Liver (tissue), 9 donors: ENCODE data around the gene CGNL1. TPM values are rescaled to one million over a fixed set of nuclear protein-coding genes. Genes with fewer than 3 reads are reported as not detected.

Experiments used
- DNase-seq: peaks from one replicate; pipeline ENCODE4 v3.0.0-alpha.2; 2017; ENCODE audit warnings: low spot score
- H3K27ac ChIP-seq, 2 donors: one replicate each; pipeline ENCODE4 v1.7.0; 2013; ENCODE audit warnings: inconsistent platforms in 2 of 2, low read length in 2 of 2, control low read depth in 1 of 2, low read depth in 1 of 2, mild to moderate bottlenecking in 1 of 2
- H3K27me3 ChIP-seq, 4 donors: one replicate each; pipeline versions ENCODE4 v1.6.1 to v1.7.0; 2013; ENCODE audit warnings: low read length in 3 of 4, inconsistent platforms in 1 of 4, mild to moderate bottlenecking in 1 of 4, moderate library complexity in 1 of 4; ENCODE audit not compliant: control insufficient read depth in 4 of 4, insufficient read depth in 4 of 4
- H3K36me3 ChIP-seq, 4 donors: one replicate each; pipeline versions ENCODE4 v1.6.1 to v1.7.0; 2013; ENCODE audit warnings: low read length in 3 of 4, mild to moderate bottlenecking in 3 of 4, low read depth in 1 of 4, moderate library complexity in 1 of 4; ENCODE audit not compliant: control insufficient read depth in 4 of 4, insufficient read depth in 3 of 4
- H3K4me1 ChIP-seq, 4 donors: one replicate each; pipeline versions ENCODE4 v1.6.1 to v1.7.0; 2013; ENCODE audit warnings: low read length in 3 of 4, mild to moderate bottlenecking in 3 of 4, moderate library complexity in 1 of 4; ENCODE audit not compliant: control insufficient read depth in 4 of 4, insufficient read depth in 4 of 4
- H3K4me3 ChIP-seq, 3 donors: one replicate each; pipeline versions ENCODE4 v1.6.1 to v1.7.0; 2013; ENCODE audit warnings: low read length in 3 of 3, control low read depth in 1 of 3, low read depth in 1 of 3, mild to moderate bottlenecking in 1 of 3
- H3K9ac ChIP-seq, 2 donors: one replicate each; pipeline ENCODE4 v1.7.0; 2013; ENCODE audit warnings: low read length in 2 of 2, mild to moderate bottlenecking in 2 of 2, moderate library complexity in 2 of 2, control low read depth in 1 of 2, low read depth in 1 of 2
- H3K9me3 ChIP-seq, 4 donors: one replicate each; pipeline versions ENCODE4 v1.6.1 to v1.7.0; 2013; ENCODE audit warnings: low read length in 3 of 4; ENCODE audit not compliant: control insufficient read depth in 4 of 4
- EGR1 ChIP-seq, 2 donors: IDR thresholded peaks; 2 replicates each; pipeline ENCODE4 v1.6.1; 2016 to 2018; ENCODE audit warnings: antibody characterized with exemption in 2 of 2, low read depth in 2 of 2
- FOXA1 ChIP-seq: IDR thresholded peaks from 2 replicates; pipeline ENCODE4 v1.6.1; 2016; ENCODE audit warnings: antibody characterized with exemption
- FOXA2 ChIP-seq: IDR thresholded peaks from 2 replicates; pipeline ENCODE4 v1.6.1; 2016; ENCODE audit warnings: antibody characterized with exemption
- GABPA ChIP-seq, 2 donors: IDR thresholded peaks in 1 of 2; conservative IDR thresholded peaks in 1 of 2; 2 replicates each; pipeline ENCODE4 v1.6.1; 2016; ENCODE audit warnings: antibody characterized with exemption in 2 of 2, mild to moderate bottlenecking in 1 of 2, moderate library complexity in 1 of 2
- HNF4A ChIP-seq, 2 donors: conservative IDR thresholded peaks; 2 replicates each; pipeline ENCODE4 v1.6.1; 2016; ENCODE audit warnings: antibody characterized with exemption in 2 of 2, mild to moderate bottlenecking in 2 of 2
- HNF4G ChIP-seq: IDR thresholded peaks from 2 replicates; pipeline ENCODE4 v1.6.1; 2016; ENCODE audit warnings: antibody characterized with exemption
- RAD21 ChIP-seq, 2 donors: IDR thresholded peaks; 2 replicates each; pipeline ENCODE4 v1.6.1; 2016; ENCODE audit warnings: antibody characterized with exemption in 2 of 2, mild to moderate bottlenecking in 2 of 2
- RXRA ChIP-seq, 2 donors: IDR thresholded peaks; 2 replicates each; pipeline ENCODE4 v1.6.1; 2017 to 2018; ENCODE audit warnings: antibody characterized with exemption in 2 of 2, mild to moderate bottlenecking in 1 of 2
- SP1 ChIP-seq: IDR thresholded peaks from 2 replicates; pipeline ENCODE4 v1.6.1; 2018; ENCODE audit warnings: antibody characterized with exemption, mild to moderate bottlenecking
- WGBS: extraction: QIAGEN DNeasy Blood & Tissue Kit; methylation state at CpG from one replicate; pipeline ENCODE4 v1.1.7; 2013; 5-methylcytosine and 5-hydroxymethylcytosine counted together
- polyA plus RNA-seq, 2 donors: library from polyadenylated mRNA; stranded (reverse) in 1 of 2; unstranded in 1 of 2; fragments of 200-250 nt in 1 of 2; fragments of >200 nt in 1 of 2; fragmentation: Nextera tagmentation in 1 of 2; extraction: Ambion mirVana in 1 of 2; gene quantifications; one replicate each; pipeline versions ENCODE4 v1.2.1 to v1.2.3, GENCODE V29; 2013 to 2015
- total RNA-seq, 2 donors: library from RNA; depleted of rRNA; stranded (reverse); fragments of >200 nt; gene quantifications; one replicate each; pipeline ENCODE4 v1.2.3, GENCODE V29; 2014
- TF ChIP-seq, protein P1 (sequence below): fragments of 150-350 bp; IDR thresholded peaks from 2 replicates; pipeline ENCODE4 v1.5.1; 2017; ENCODE audit warnings: improper control_type of control experiment, low read depth, low read length; ENCODE audit not compliant: missing input control
- TF ChIP-seq, protein P2 (sequence below): IDR thresholded peaks from 2 replicates; pipeline ENCODE4 v1.6.1; 2016; ENCODE audit warnings: antibody characterized with exemption
- TF ChIP-seq, protein P3 (sequence below): IDR thresholded peaks from 2 replicates; pipeline ENCODE4 v1.6.1; 2016; ENCODE audit warnings: antibody characterized with exemption, mild to moderate bottlenecking
- donor health status: healthy.
- donor health status: healthy.
- donor health status: healthy.
- donor health status: healthy.
- donor health status: healthy.

CGNL1 gene
- total and polyA plus RNA-seq, 4 donors: 12.0 to 31.9 (median 16.1) TPM

DNA sequence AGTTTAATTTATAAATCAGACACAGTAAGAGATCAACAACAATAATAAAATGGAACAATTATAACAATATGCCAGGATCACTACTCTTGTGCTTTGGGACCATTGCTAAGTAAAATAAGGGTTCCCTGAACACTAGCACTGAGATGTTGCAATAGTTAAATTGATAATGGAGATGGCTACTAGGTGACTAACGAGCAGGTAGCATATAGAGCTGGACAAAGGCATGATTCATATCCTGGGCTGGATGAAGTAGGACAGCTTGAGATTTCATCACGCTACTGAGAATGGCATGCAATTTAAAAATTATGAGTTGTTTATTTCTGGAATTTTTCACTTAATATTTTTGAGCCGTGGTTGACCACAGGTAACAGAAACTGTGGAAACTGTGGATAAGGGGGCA is 194.7 kb downstream of the CGNL1 start:
- H3K36me3 ChIP-seq: no peaks in the 10 kb centered on the region
- DNase-seq: no peak
- TF ChIP-seq EGR1 (IDR thresholded peaks at IDR 0.05; ENCODE audit: low read depth in 2 of 2) (no peak), HNF4G (no peak), GABPA (IDR thresholded peaks at IDR 0.05 in 1 of 2, conservative IDR thresholded peaks at IDR 0.05 in 1 of 2) (no peak), RXRA (IDR thresholded peaks at IDR 0.05) (no peak), RAD21 (IDR thresholded peaks at IDR 0.05) (no peak)
- TF ChIP-seq, protein P1, sequence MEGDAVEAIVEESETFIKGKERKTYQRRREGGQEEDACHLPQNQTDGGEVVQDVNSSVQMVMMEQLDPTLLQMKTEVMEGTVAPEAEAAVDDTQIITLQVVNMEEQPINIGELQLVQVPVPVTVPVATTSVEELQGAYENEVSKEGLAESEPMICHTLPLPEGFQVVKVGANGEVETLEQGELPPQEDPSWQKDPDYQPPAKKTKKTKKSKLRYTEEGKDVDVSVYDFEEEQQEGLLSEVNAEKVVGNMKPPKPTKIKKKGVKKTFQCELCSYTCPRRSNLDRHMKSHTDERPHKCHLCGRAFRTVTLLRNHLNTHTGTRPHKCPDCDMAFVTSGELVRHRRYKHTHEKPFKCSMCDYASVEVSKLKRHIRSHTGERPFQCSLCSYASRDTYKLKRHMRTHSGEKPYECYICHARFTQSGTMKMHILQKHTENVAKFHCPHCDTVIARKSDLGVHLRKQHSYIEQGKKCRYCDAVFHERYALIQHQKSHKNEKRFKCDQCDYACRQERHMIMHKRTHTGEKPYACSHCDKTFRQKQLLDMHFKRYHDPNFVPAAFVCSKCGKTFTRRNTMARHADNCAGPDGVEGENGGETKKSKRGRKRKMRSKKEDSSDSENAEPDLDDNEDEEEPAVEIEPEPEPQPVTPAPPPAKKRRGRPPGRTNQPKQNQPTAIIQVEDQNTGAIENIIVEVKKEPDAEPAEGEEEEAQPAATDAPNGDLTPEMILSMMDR: no peak
- TF ChIP-seq, protein P2, sequence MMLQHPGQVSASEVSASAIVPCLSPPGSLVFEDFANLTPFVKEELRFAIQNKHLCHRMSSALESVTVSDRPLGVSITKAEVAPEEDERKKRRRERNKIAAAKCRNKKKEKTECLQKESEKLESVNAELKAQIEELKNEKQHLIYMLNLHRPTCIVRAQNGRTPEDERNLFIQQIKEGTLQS: no peak

DNA sequence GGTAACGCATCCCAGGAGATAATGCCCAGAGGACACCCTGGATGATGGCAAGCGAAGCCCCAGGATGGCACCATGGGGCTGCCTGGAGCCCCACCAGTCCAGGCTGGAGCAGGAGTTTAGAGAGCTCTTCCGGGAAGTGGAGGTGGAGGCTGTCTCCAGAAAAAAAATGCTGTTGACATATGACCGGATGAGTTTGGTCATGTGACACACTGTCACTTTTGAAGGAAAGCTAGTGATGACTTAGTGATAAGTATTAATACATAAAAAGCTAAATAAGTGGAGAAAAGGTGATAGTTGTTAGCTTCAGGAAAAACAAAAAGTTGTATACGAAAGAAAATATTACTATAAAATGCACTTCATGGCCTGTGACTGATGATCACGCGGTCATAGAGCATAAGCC is 195.4 kb downstream of the CGNL1 start:
- no peak for DNase-seq
- TF ChIP-seq FOXA2: no peak
- TF ChIP-seq SP1: no peak
- TF ChIP-seq HNF4A (conservative IDR thresholded peaks at IDR 0.05): no peak
- TF ChIP-seq HNF4G: no peak
- TF ChIP-seq, protein P1: no peak
- no peak for TF ChIP-seq RXRA (IDR thresholded peaks at IDR 0.05)
- no peak for TF ChIP-seq RAD21 (IDR thresholded peaks at IDR 0.05)
- no peak for TF ChIP-seq FOXA1
- TF ChIP-seq, protein P3, sequence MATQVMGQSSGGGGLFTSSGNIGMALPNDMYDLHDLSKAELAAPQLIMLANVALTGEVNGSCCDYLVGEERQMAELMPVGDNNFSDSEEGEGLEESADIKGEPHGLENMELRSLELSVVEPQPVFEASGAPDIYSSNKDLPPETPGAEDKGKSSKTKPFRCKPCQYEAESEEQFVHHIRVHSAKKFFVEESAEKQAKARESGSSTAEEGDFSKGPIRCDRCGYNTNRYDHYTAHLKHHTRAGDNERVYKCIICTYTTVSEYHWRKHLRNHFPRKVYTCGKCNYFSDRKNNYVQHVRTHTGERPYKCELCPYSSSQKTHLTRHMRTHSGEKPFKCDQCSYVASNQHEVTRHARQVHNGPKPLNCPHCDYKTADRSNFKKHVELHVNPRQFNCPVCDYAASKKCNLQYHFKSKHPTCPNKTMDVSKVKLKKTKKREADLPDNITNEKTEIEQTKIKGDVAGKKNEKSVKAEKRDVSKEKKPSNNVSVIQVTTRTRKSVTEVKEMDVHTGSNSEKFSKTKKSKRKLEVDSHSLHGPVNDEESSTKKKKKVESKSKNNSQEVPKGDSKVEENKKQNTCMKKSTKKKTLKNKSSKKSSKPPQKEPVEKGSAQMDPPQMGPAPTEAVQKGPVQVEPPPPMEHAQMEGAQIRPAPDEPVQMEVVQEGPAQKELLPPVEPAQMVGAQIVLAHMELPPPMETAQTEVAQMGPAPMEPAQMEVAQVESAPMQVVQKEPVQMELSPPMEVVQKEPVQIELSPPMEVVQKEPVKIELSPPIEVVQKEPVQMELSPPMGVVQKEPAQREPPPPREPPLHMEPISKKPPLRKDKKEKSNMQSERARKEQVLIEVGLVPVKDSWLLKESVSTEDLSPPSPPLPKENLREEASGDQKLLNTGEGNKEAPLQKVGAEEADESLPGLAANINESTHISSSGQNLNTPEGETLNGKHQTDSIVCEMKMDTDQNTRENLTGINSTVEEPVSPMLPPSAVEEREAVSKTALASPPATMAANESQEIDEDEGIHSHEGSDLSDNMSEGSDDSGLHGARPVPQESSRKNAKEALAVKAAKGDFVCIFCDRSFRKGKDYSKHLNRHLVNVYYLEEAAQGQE: no peak
- Histone ChIP-seq H3K9ac (no peak overlapping the region), H3K27me3 (no peaks in the 10 kb centered on the region), H3K27ac (no peak overlapping the region), H3K4me3 (no peak overlapping the region), H3K4me1 (no peaks in the 10 kb centered on the region), H3K9me3 (no peaks in the 10 kb centered on the region), H3K36me3 (no peaks in the 10 kb centered on the region)
- 91% methylated on average over 7 of the region's 7 CpGs for WGBS

More for the DNA sequence above, 194.7 kb downstream of the CGNL1 start:
- no peaks in the 10 kb centered on the region for H3K27me3 ChIP-seq
- 66% methylated on average over 3 of the region's 3 CpGs for WGBS
- H3K9me3 ChIP-seq: no peaks in the 10 kb centered on the region
- no peaks in the 10 kb centered on the region for H3K4me1 ChIP-seq
- no peak overlapping the region for H3K27ac ChIP-seq
- no peak overlapping the region for H3K4me3 ChIP-seq
- no peak overlapping the region for H3K9ac ChIP-seq
